ENCODE data around the gene UBE2J2. TPM values are rescaled to one million over a fixed set of nuclear protein-coding genes. Genes with fewer than 3 reads are reported as not detected.

Gene UBE2J2
- total RNA-seq, 1 experiment from 2014 or later = 54.2 TPM

GRCh38 chr1:1315435-1315954 is 41.8 kb upstream of the UBE2J2 start:
- Histone ChIP-seq H3K27me3 (ENCODE audit: insufficient read depth, low read depth) (no peaks in the 10 kb centered on the region), H3F3A (ENCODE audit: insufficient read depth, low read depth) (peaks cover 51% of the 10 kb centered on the region), H3K4me1 (replicated peaks; ENCODE audit: insufficient read depth) (peaks cover 16% of the 10 kb centered on the region), H3K36me3 (ENCODE audit: low read depth) (0 out of 2 replicates have a peak, but pooled peaks cover 5% of the 10 kb centered on the region), H3K9me3 (ENCODE audit: insufficient read depth, low read depth) (no peaks in the 10 kb centered on the region), H3K79me2 (ENCODE audit: low read depth) (peaks cover 41% of the 10 kb centered on the region), H3K27ac (no peak overlapping the region), H3K4me2 (no peak overlapping the region), H2AFZ (no peak overlapping the region), H3K9me2 (ENCODE audit: insufficient read depth) (no peaks in the 10 kb centered on the region), H4K20me1 (ENCODE audit: insufficient read depth) (peaks cover 59% of the 10 kb centered on the region), H3K4me3 (no peak overlapping the region)
- BruUV-seq (replicated peaks) = no TSS peak
- ChIA-PET CTCF (no interaction called here), POLR2A (ENCODE audit: unreplicated experiment) (no interaction called here)
- TF ChIP-seq EZH2 (IDR thresholded peaks at IDR 0.05; ENCODE audit: low read depth) = no peak
- TF ChIP-seq CTCF (conservative IDR thresholded peaks at IDR 0.05) = no peak
- no peak for DNase-seq
- intact Hi-C loops (cut with micrococcal nuclease; ENCODE audit: unreplicated experiment) = no loop called here

GRCh38 chr1:1314678-1315335 is 41.2 kb upstream of the UBE2J2 start:
- no peak for TF ChIP-seq EZH2 (IDR thresholded peaks at IDR 0.05; ENCODE audit: low read depth)
- TF ChIP-seq CTCF (conservative IDR thresholded peaks at IDR 0.05) = no peak
- peaks cover 57% of the 10 kb centered on the region for H4K20me1 ChIP-seq (ENCODE audit: insufficient read depth)
- ChIA-PET CTCF (no interaction called here), POLR2A (ENCODE audit: unreplicated experiment) (no interaction called here)
- H3K27ac ChIP-seq = no peak overlapping the region
- peaks cover 20% of the 10 kb centered on the region for H3K4me1 ChIP-seq (replicated peaks; ENCODE audit: insufficient read depth)
- intact Hi-C loops (cut with micrococcal nuclease; ENCODE audit: unreplicated experiment) = no loop called here
- no peaks in the 10 kb centered on the region for H3K9me2 ChIP-seq (ENCODE audit: insufficient read depth)
- no peaks in the 10 kb centered on the region for H3K9me3 ChIP-seq (ENCODE audit: insufficient read depth, low read depth)
- no TSS peak for BruUV-seq (replicated peaks)
- peaks cover 50% of the 10 kb centered on the region for H3F3A ChIP-seq (ENCODE audit: insufficient read depth, low read depth)
- H3K27me3 ChIP-seq (ENCODE audit: insufficient read depth, low read depth) = no peaks in the 10 kb centered on the region
- peaks cover 35% of the 10 kb centered on the region for H3K79me2 ChIP-seq (ENCODE audit: low read depth)
- no peak for DNase-seq
- H3K4me3 ChIP-seq = no peak overlapping the region
- H3K36me3 ChIP-seq (ENCODE audit: low read depth) = 0 out of 2 replicates have a peak, but pooled peaks cover 5% of the 10 kb centered on the region
- H2AFZ ChIP-seq = no peak overlapping the region
- H3K4me2 ChIP-seq = no peak overlapping the region

- ChIA-PET POLR2A (ENCODE audit: unreplicated experiment) (no interaction called here), CTCF (no interaction called here)
- Histone ChIP-seq H4K20me1 (ENCODE audit: insufficient read depth) (peaks cover 55% of the 10 kb centered on the region), H3K4me3 (no peak overlapping the region), H3K4me1 (replicated peaks; ENCODE audit: insufficient read depth) (peaks cover 25% of the 10 kb centered on the region), H3K9me3 (ENCODE audit: insufficient read depth, low read depth) (no peaks in the 10 kb centered on the region), H3F3A (ENCODE audit: insufficient read depth, low read depth) (peaks cover 44% of the 10 kb centered on the region), H3K27me3 (ENCODE audit: insufficient read depth, low read depth) (no peaks in the 10 kb centered on the region), H3K4me2 (no peak overlapping the region), H3K9me2 (ENCODE audit: insufficient read depth) (no peaks in the 10 kb centered on the region), H3K36me3 (ENCODE audit: low read depth) (0 out of 2 replicates have a peak, but pooled peaks cover 5% of the 10 kb centered on the region), H3K27ac (no peak overlapping the region), H3K79me2 (ENCODE audit: low read depth) (peaks cover 30% of the 10 kb centered on the region), H2AFZ (no peak overlapping the region)
- TF ChIP-seq CTCF (conservative IDR thresholded peaks at IDR 0.05) (no peak), EZH2 (IDR thresholded peaks at IDR 0.05; ENCODE audit: low read depth) (no peak)
- intact Hi-C loops (cut with micrococcal nuclease; ENCODE audit: unreplicated experiment) = no loop called here
- no TSS peak for BruUV-seq (replicated peaks)
- no peak for DNase-seq
Observed at GRCh38 chr1:1314237-1314586, 40.6 kb upstream of the UBE2J2 start.

Measured in PC-9 (cell line).